HepG2 (cell line): ENCODE results near the gene MTMR3. TPM values are rescaled to one million over a fixed set of nuclear protein-coding genes. Genes with fewer than 3 reads are reported as not detected.

Experiments
- ATAC-seq: fragments of 200-7000 bp; cut with Tn5 transposase; 3 replicates; pipeline ENCODE4 v1.9.1; 2020; ENCODE audit warnings: mild to moderate bottlenecking, moderate library complexity
- BruUV-seq: library from RNA; stranded (reverse); fragments of 400-500 nt; replicated peaks from 2 replicates; lab custom pipeline; 2021; lab: Mats Ljungman, UMichigan
- CTCF ChIA-PET: fragments of 300-600 bp; formaldehyde crosslinking; extraction: SDS; loops from one replicate; lab custom pipeline; 2021; ENCODE audit warnings: low total read pairs, inconsistent platforms, low intra/inter-chr PET ratio; lab: Yijun Ruan, JAX
- POLR2A ChIA-PET: fragments of 350-600 bp; sonication (Branson Sonifier 250); formaldehyde crosslinking; loops from one replicate; lab custom pipeline; 2020; ENCODE audit warnings: antibody characterized with exemption, inconsistent platforms; lab: Yijun Ruan, JAX
- DNase-seq: peaks from one replicate; pipeline ENCODE4 v3.0.0-alpha.2; 2015; ENCODE audit warnings: low spot score
- FAIRE-seq: peaks from 3 replicates; lab custom pipeline; 2011; peaks lifted over from hg19 to GRCh38; lab: Jason Lieb, UNC
- H2AFZ ChIP-seq: one replicate; pipeline ENCODE4 v1.6.1; 2011; ENCODE audit warnings: low read length, inconsistent platforms
- H3K27ac ChIP-seq: fragments of 300-600 bp; 3 replicates; pipeline ENCODE4 v1.8.0; 2011; ENCODE audit warnings: mixed run types, mild to moderate bottlenecking, mixed read lengths, low read length, inconsistent platforms; ENCODE audit not compliant: insufficient read depth; ENCODE audit errors: extremely low read length
- H3K27me3 ChIP-seq, 2 experiments: fragments of 200-600 bp in 1 of 2; 2 replicates in 1 of 2; 3 replicates in 1 of 2; pipeline versions ENCODE4 v1.6.0 to v1.8.0; 2011; ENCODE audit warnings: low read length in 2 of 2, mild to moderate bottlenecking in 2 of 2, moderate library complexity in 2 of 2, inconsistent platforms in 1 of 2; ENCODE audit not compliant: insufficient read depth in 2 of 2, control insufficient read depth in 1 of 2
- H3K36me3 ChIP-seq, 2 experiments: fragments of 200-600 bp in 1 of 2; replicated peaks in 1 of 2; 2 replicates in 1 of 2; 3 replicates in 1 of 2; pipeline versions ENCODE4 v1.5.1 to v1.8.0; 2011; ENCODE audit warnings: low read length in 2 of 2, inconsistent platforms in 1 of 2; ENCODE audit not compliant: insufficient read depth in 2 of 2, control insufficient read depth in 1 of 2
- H3K4me1 ChIP-seq: 2 replicates; pipeline ENCODE4 v1.5.1; 2012; ENCODE audit warnings: low read length, inconsistent platforms; ENCODE audit not compliant: insufficient read depth
- H3K4me2 ChIP-seq: 2 replicates; pipeline ENCODE4 v1.6.0; 2011; ENCODE audit warnings: low read depth, low read length, inconsistent platforms
- H3K4me3 ChIP-seq, 3 experiments: fragments of 200-600 bp in 1 of 3; sonication (generic), shearing (Covaris generic) in 1 of 3; replicated peaks in 1 of 3; 2 replicates each; pipeline ENCODE4 v1.5.1; 2011 to 2016; ENCODE audit warnings: low read length in 3 of 3, inconsistent platforms in 2 of 3, low read depth in 2 of 3, mild to moderate bottlenecking in 2 of 3, control low read depth in 1 of 3, mixed read lengths in 1 of 3; ENCODE audit not compliant: insufficient read depth in 1 of 3
- H3K79me2 ChIP-seq: one replicate; pipeline ENCODE4 v1.6.1; 2011; ENCODE audit warnings: low read length, inconsistent platforms; ENCODE audit not compliant: insufficient read depth
- H3K9ac ChIP-seq: 2 replicates; pipeline ENCODE4 v1.6.0; 2011; ENCODE audit warnings: mild to moderate bottlenecking, low read depth, low read length, inconsistent platforms; ENCODE audit not compliant: insufficient read depth
- H3K9me3 ChIP-seq: 2 replicates; pipeline ENCODE4 v1.5.1; 2012; ENCODE audit warnings: mild to moderate bottlenecking, low read length
- H4K20me1 ChIP-seq: 2 replicates; pipeline ENCODE4 v1.6.0; 2011; ENCODE audit warnings: inconsistent platforms, mild to moderate bottlenecking, low read length, moderate library complexity; ENCODE audit not compliant: insufficient read depth
- CBX5 ChIP-seq: sonication (generic); formaldehyde crosslinking; IDR thresholded peaks from 2 replicates; pipeline ENCODE4 v1.4.0; 2020; ENCODE audit warnings: missing genetic modification reagents, borderline replicate concordance
- IKZF4 ChIP-seq: sonication (generic); formaldehyde crosslinking; IDR thresholded peaks from 2 replicates; pipeline ENCODE4 v1.5.1; 2020; ENCODE audit warnings: borderline replicate concordance, mild to moderate bottlenecking, low read depth, missing genetic modification reagents; ENCODE audit errors: not compliant biosample characterization
- NONO ChIP-seq, 2 experiments: fragments of 450-650 bp in 1 of 2; sonication (generic) in 1 of 2; formaldehyde crosslinking in 1 of 2; IDR thresholded peaks in 1 of 2; conservative IDR thresholded peaks in 1 of 2; 2 replicates each; pipeline versions ENCODE4 v1.6.1 to v1.8.0; 2017 to 2022; ENCODE audit warnings: mild to moderate bottlenecking in 1 of 2, missing genetic modification reagents in 1 of 2, moderate library complexity in 1 of 2
- PHF5A ChIP-seq: IDR thresholded peaks from one replicate; pipeline ENCODE4 v1.6.1; 2018; ENCODE audit warnings: low read depth, missing genetic modification reagents; ENCODE audit not compliant: unreplicated experiment
- RBM22 ChIP-seq: fragments of 200-400 bp; formaldehyde crosslinking; optimal IDR thresholded peaks from 2 replicates; pipeline ENCODE3; 2017; ENCODE audit warnings: mild to moderate bottlenecking, low read length, moderate library complexity
- SP140L ChIP-seq: sonication (generic); formaldehyde crosslinking; IDR thresholded peaks from 2 replicates; pipeline ENCODE4 v1.4.0; 2020; ENCODE audit warnings: missing genetic modification reagents, borderline replicate concordance
- TOE1 ChIP-seq: sonication (generic); formaldehyde crosslinking; IDR thresholded peaks from 2 replicates; pipeline ENCODE4 v1.4.0; 2020; ENCODE audit warnings: mild to moderate bottlenecking, missing genetic modification reagents
- ZNF672 ChIP-seq: sonication (generic); formaldehyde crosslinking; IDR thresholded peaks from 2 replicates; pipeline ENCODE4 v1.8.1; 2022; ENCODE audit warnings: missing genetic modification reagents
- WGBS: methylation state at CpG from one replicate; pipeline ENCODE4 v1.1.6; 2017; ENCODE audit warnings: low lambda C conversion rate; 5-methylcytosine and 5-hydroxymethylcytosine counted together
- in situ Hi-C: cut with HindIII; loops from 2 replicates; pipeline ENCODE4 v1.10.0; 2017; ENCODE audit warnings: low pct_unique_long_range_greater_than_20kb; ENCODE audit not compliant: extremely low pct_ligation_motif_present
- intact Hi-C: fragments of 100-400 bp; cut with micrococcal nuclease; formaldehyde crosslinking; loops from one replicate; pipeline ENCODE4 v1.10.0; 2022; ENCODE audit not compliant: unreplicated experiment
- polyA plus RNA-seq, 8 experiments: library from polyadenylated mRNA; depleted of rRNA in 3 of 8; stranded (reverse) in 7 of 8; unstranded in 1 of 8; fragments of >200 nt; fragmentation: Illumina TruSeq in 4 of 8; extraction: Trizol in 4 of 8; gene quantifications; 2 replicates each; pipeline versions ENCODE4 v1.2.1 to v1.2.3, GENCODE V29; 2011 to 2016; ENCODE audit warnings: low read depth in 4 of 8, missing spikeins in 1 of 8, mixed read lengths in 1 of 8; ENCODE audit not compliant: insufficient read depth in 1 of 8
- total RNA-seq, 5 experiments: library from RNA; depleted of rRNA; stranded (reverse); fragments of >200 nt; fragmentation: Illumina TruSeq; extraction: Trizol; gene quantifications; 2 replicates each; pipeline ENCODE4 v1.2.3, GENCODE V29; 2016; ENCODE audit warnings: low read depth in 1 of 5

Gene MTMR3
- total and polyA plus RNA-seq, 2 of the 13 experiments (the other 11 are each of a cell fraction or from before 2014, with no cell fraction given) = 12.6 to 24.8 TPM

DNA sequence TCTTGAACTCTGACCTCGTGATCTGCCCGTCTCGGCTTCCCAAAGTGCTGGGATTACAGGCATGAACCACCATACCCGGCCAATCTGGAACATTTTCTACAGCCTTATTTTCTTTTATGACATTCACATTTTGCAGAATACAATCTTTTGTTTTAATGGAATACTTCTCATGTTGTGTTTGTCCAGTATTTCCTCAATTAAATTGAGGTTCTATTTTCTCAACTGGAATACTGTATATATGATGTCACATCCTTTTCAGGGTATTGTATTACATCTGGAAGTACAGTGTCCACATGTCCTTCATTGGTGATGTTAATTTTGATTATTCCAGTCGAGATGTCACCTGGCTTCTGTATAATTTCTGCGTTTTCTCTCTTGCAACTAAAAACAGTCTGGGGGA, 106.5 kb downstream of the MTMR3 start (continued):
- TF ChIP-seq IKZF4 (CRISPR knock-in tag) (no peak), NONO (IDR thresholded peaks at IDR 0.05) (no peak), NONO (CRISPR knock-in tag; conservative IDR thresholded peaks at IDR 0.05) (no peak), CBX5 (CRISPR knock-in tag) (no peak), ZNF672 (CRISPR knock-in tag) (no peak), TOE1 (CRISPR knock-in tag) (no peak), PHF5A (no peak)
- TF ChIP-seq, all 625 proteins: peak for 0

DNA sequence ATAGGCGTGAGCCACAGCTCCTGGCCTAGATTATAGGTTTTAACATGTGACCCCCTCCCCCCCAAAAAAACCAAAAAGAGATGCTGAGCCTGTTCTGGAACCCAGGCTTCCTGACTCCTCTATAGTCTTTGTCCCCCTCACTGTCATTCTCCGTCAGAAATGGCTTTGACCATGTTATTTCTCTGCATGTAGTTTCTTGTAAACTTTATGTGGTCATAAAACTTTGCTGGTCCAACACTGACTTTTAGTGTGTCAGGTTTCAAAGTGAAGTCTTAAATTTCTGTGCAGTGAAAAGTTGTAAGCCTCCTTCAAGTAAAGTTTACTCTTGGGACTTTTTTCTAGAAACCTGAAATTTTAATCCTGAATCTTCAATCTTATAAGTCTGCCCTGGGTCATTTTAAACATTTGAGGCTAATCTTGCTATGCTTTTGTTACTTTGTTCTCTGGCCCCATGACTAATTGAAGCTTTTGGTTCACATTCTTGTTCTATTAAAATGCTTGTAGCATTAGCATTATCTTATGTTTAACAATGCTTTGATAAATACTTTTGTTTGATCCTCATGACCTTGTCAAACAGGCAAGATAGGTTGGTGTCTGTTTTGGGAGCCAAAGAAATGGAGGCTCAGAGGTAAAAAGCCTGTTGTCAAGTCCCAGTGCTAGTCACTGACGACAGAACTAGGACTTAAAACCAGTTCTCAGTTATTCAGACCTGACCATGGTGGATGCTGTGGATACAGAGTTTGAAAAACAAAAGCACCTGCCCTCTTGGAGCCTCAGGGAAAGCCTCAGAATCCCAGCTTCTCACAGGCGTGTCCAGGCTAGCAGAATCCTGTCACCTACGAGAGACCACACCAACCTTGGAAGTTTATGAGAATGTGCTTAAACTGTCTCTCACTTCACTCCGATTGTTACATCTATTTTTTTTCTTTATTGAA, 109.6 kb downstream of the MTMR3 start:
- peaks cover 0 to 15% of the 10 kb centered on the region in 2 experiments; a peak in 4 of 5 replicates for H3K36me3 ChIP-seq
- FAIRE-seq = no peak
- no peaks in the 10 kb centered on the region for H4K20me1 ChIP-seq
- 96% methylated on average over 5 of the region's 6 CpGs for WGBS
- no peaks in the 10 kb centered on the region for H3K27me3 ChIP-seq
- no peak overlapping the region for H3K4me2 ChIP-seq
- TF ChIP-seq RBM22 (peak; percentile 18), SP140L (CRISPR knock-in tag) (no peak)
- BruUV-seq = no TSS peak
- intact Hi-C loops = loop anchor here (10.0 kb wide), 1 partner anchor 108 kb away; the partner anchor contains the start of gene MTMR3
- H3K9ac ChIP-seq = no peak overlapping the region
- DNase-seq = peak; percentile 6
- no peaks in the 10 kb centered on the region for H3K9me3 ChIP-seq
- no peak overlapping the region for H2AFZ ChIP-seq
- peaks cover 37% of the 10 kb centered on the region for H3K4me1 ChIP-seq
- no peaks in the 10 kb centered on the region for H3K79me2 ChIP-seq
- ChIA-PET POLR2A (no interaction called here), CTCF (no interaction called here)
- H3K4me3 ChIP-seq = no peak overlapping the region
- H3K27ac ChIP-seq = no peak overlapping the region
- no peak for ATAC-seq
- in situ Hi-C loops = no loop called here
